GM12873 (cell line): Measurements from ENCODE around the gene GPC1.

Experiments used
- CTCF ChIP-seq: IDR thresholded peaks from 2 replicates; pipeline ENCODE4 v1.5.1; 2012; ENCODE audit warnings: low read depth, mild to moderate bottlenecking, moderate library complexity, low read length, control low read depth; ENCODE audit not compliant: insufficient read depth; ENCODE audit errors: missing control alignments

Gene GPC1

GRCh38 chr2:240425697-240426096, 9.8 kb upstream of the GPC1 start:
- no peak for TF ChIP-seq CTCF

- TF ChIP-seq CTCF: no peak
Measured at GRCh38 chr2:240426845-240427721, 8.4 kb upstream of the GPC1 start.

GRCh38 chr2:240427729-240428128, 7.7 kb upstream of the GPC1 start:
- TF ChIP-seq CTCF: no peak

GRCh38 chr2:240428245-240428644, 7.2 kb upstream of the GPC1 start:
- no peak for TF ChIP-seq CTCF

- TF ChIP-seq CTCF: no peak
Measured at GRCh38 chr2:240429341-240429871, 6.1 kb upstream of the GPC1 start.

GRCh38 chr2:240429872-240430491, 5.5 kb upstream of the GPC1 start:
- no peak for TF ChIP-seq CTCF

GRCh38 chr2:240430595-240430994, 4.9 kb upstream of the GPC1 start:
- TF ChIP-seq CTCF: no peak
